Vagina (tissue), 2 donors: ENCODE results near the gene CD151.

Source experiments
- POLR2A ChIP-seq, 2 donors: fragments of 450-650 bp; IDR thresholded peaks; one replicate each; pipeline ENCODE4 v1.6.1; 2017; ENCODE audit warnings: antibody characterized with exemption in 2 of 2, mild to moderate bottlenecking in 2 of 2, moderate library complexity in 2 of 2
- POLR2AphosphoS5 ChIP-seq, 2 donors: sonication (generic); formaldehyde crosslinking; IDR thresholded peaks; one replicate each; pipeline ENCODE4 v1.9.0; 2017; ENCODE audit warnings: antibody characterized with exemption in 2 of 2, mild to moderate bottlenecking in 2 of 2, low read depth in 1 of 2; ENCODE audit not compliant: insufficient read depth in 1 of 2
- TF ChIP-seq, protein P1 (sequence below), 3 experiments: fragments of 450-650 bp in 2 of 3; fragments of 200-600 bp in 1 of 3; sonication (generic) in 1 of 3; IDR thresholded peaks; one replicate each; pipeline ENCODE4 v1.5.1; 2017 to 2019; ENCODE audit warnings: antibody characterized with exemption in 3 of 3, mild to moderate bottlenecking in 2 of 3, moderate library complexity in 2 of 3

- TF ChIP-seq, protein P1, sequence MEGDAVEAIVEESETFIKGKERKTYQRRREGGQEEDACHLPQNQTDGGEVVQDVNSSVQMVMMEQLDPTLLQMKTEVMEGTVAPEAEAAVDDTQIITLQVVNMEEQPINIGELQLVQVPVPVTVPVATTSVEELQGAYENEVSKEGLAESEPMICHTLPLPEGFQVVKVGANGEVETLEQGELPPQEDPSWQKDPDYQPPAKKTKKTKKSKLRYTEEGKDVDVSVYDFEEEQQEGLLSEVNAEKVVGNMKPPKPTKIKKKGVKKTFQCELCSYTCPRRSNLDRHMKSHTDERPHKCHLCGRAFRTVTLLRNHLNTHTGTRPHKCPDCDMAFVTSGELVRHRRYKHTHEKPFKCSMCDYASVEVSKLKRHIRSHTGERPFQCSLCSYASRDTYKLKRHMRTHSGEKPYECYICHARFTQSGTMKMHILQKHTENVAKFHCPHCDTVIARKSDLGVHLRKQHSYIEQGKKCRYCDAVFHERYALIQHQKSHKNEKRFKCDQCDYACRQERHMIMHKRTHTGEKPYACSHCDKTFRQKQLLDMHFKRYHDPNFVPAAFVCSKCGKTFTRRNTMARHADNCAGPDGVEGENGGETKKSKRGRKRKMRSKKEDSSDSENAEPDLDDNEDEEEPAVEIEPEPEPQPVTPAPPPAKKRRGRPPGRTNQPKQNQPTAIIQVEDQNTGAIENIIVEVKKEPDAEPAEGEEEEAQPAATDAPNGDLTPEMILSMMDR (IDR thresholded peaks at IDR 0.05) = no peak
- no peak for TF ChIP-seq POLR2AphosphoS5 (IDR thresholded peaks at IDR 0.05; ENCODE audit: insufficient read depth in 1 of 2, low read depth in 1 of 2)
- no peak for TF ChIP-seq POLR2A (IDR thresholded peaks at IDR 0.05)
These were observed 43.5 kb upstream of the CD151 start for GRCh38 chr11:788953-789940.
